ENCODE data around the gene IGF2BP3.

The IGF2BP3 gene

GRCh38 chr7:23467806-23468525, 2.3 kb downstream of the IGF2BP3 start (continued):
- TF ChIP-seq SP7 (tag by site-specific recombination; IDR thresholded peaks at IDR 0.05): peak; percentile 75
- TF ChIP-seq WT1 (tag by site-specific recombination; IDR thresholded peaks at IDR 0.05): no peak
- peak; percentile 95 for TF ChIP-seq SCRT2 (tag by site-specific recombination; IDR thresholded peaks at IDR 0.05)
- no peak for TF ChIP-seq ZNF311 (tag by site-specific recombination; IDR thresholded peaks at IDR 0.05; ENCODE audit: borderline replicate concordance)
- TF ChIP-seq ZNF621 (tag by site-specific recombination; IDR thresholded peaks at IDR 0.05): no peak
- TF ChIP-seq ZBTB21 (tag by site-specific recombination; IDR thresholded peaks at IDR 0.05): no peak
- TF ChIP-seq ZNF580 (tag by site-specific recombination; IDR thresholded peaks at IDR 0.05): no peak
- TF ChIP-seq ZNF184 (tag by site-specific recombination; IDR thresholded peaks at IDR 0.05): no peak
- TF ChIP-seq ZNF791 (tag by site-specific recombination; IDR thresholded peaks at IDR 0.05): no peak
- TF ChIP-seq ZBTB26 (tag by site-specific recombination; optimal IDR thresholded peaks at IDR 0.05): peak; percentile 30
- no peak for TF ChIP-seq ZNF544 (tag by site-specific recombination; IDR thresholded peaks at IDR 0.05)
- TF ChIP-seq ZBTB44 (tag by site-specific recombination; IDR thresholded peaks at IDR 0.05): peak; percentile 16; the same call in 1 of the 2 replicates
- TF ChIP-seq ZNF645 (tag by site-specific recombination; IDR thresholded peaks at IDR 0.05): no peak
- no peak for TF ChIP-seq ZNF530 (tag by site-specific recombination; IDR thresholded peaks at IDR 0.05; ENCODE audit: low read depth)
- no peak for TF ChIP-seq ZNF121 (tag by site-specific recombination; IDR thresholded peaks at IDR 0.05)
- TF ChIP-seq ZNF626 (tag by site-specific recombination; IDR thresholded peaks at IDR 0.05): no peak
- TF ChIP-seq ZNF664 (tag by site-specific recombination; IDR thresholded peaks at IDR 0.05): no peak
- no peak for TF ChIP-seq ZNF169 (tag by site-specific recombination; IDR thresholded peaks at IDR 0.05)
- TF ChIP-seq BCL11A (tag by site-specific recombination; IDR thresholded peaks at IDR 0.05; ENCODE audit: low read depth): no peak
- TF ChIP-seq SP3 (tag by site-specific recombination; IDR thresholded peaks at IDR 0.05): no peak
- TF ChIP-seq ZNF292 (tag by site-specific recombination; IDR thresholded peaks at IDR 0.05; ENCODE audit: borderline replicate concordance, low read depth): no peak
- TF ChIP-seq ZNF692 (tag by site-specific recombination; IDR thresholded peaks at IDR 0.05): no peak
- TF ChIP-seq GLIS2 (tag by site-specific recombination; IDR thresholded peaks at IDR 0.05): peak; percentile 18; the same call in 1 of the 2 replicates
- TF ChIP-seq FEZF1 (tag by site-specific recombination; IDR thresholded peaks at IDR 0.05): peak; percentile 63
- TF ChIP-seq ZNF114 (tag by site-specific recombination; IDR thresholded peaks at IDR 0.05): no peak
- peak; percentile 42; the same call in 1 of the 2 replicates for TF ChIP-seq KLF9 (tag by site-specific recombination; IDR thresholded peaks at IDR 0.05; ENCODE audit: low read depth)
- TF ChIP-seq ZNF624 (tag by site-specific recombination; IDR thresholded peaks at IDR 0.05): no peak
- no peak for TF ChIP-seq ZNF488 (tag by site-specific recombination; IDR thresholded peaks at IDR 0.05)
- TF ChIP-seq ZNF280D (tag by site-specific recombination; IDR thresholded peaks at IDR 0.05): no peak

Data from HEK293 (cell line).